ENCODE data around the gene MADCAM1. TPM values are rescaled to one million over a fixed set of nuclear protein-coding genes. Genes with fewer than 3 reads are reported as not detected.
"Not testable (repeated sequence)": the region's sequence is repeated elsewhere in the genome, so short reads cannot be mapped to it uniquely, and the experiment has no call there.

The MADCAM1 gene
- total RNA-seq, 1 donor from 2014 or later: 0.24 TPM

- no peak for ATAC-seq (ENCODE audit: poor library complexity)
- DNase-seq: no peak
- intact Hi-C loops (cut with DNase I): no loop called here
Observed at GRCh38 chr19:463483-464207, 32.6 kb upstream of the MADCAM1 start.

DNA sequence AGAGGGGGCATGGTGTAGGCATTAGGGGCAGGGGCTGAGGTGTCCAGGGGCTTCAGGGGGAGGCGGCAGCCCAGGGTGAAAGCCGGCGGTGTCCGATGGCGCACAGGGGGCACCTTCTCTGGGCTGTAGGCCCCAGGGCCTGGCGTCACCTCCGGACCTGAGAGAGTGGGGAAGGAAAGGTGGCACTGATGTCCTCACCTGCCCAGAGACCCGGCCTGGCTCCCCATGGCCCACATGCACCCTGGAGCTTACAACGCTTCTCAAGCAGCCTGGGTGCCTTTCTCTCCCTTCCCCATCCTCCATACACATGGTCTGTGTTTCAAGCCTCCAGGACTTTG is 32.1 kb upstream of the MADCAM1 start:
- DNase-seq (no peak), ATAC-seq (ENCODE audit: poor library complexity) (no peak)

GRCh38 chr19:465056-465816 is 31.1 kb upstream of the MADCAM1 start:
- no peak for ATAC-seq (ENCODE audit: poor library complexity)
- intact Hi-C loops (cut with DNase I): no loop called here
- no peak for DNase-seq

More for the DNA sequence above, 32.1 kb upstream of the MADCAM1 start:
- intact Hi-C loops (cut with DNase I): no loop called here

GRCh38 chr19:467554-467953 is 28.7 kb upstream of the MADCAM1 start:
- intact Hi-C loops (cut with DNase I): no loop called here
- DNase-seq (no peak), ATAC-seq (ENCODE audit: poor library complexity) (no peak)

DNA sequence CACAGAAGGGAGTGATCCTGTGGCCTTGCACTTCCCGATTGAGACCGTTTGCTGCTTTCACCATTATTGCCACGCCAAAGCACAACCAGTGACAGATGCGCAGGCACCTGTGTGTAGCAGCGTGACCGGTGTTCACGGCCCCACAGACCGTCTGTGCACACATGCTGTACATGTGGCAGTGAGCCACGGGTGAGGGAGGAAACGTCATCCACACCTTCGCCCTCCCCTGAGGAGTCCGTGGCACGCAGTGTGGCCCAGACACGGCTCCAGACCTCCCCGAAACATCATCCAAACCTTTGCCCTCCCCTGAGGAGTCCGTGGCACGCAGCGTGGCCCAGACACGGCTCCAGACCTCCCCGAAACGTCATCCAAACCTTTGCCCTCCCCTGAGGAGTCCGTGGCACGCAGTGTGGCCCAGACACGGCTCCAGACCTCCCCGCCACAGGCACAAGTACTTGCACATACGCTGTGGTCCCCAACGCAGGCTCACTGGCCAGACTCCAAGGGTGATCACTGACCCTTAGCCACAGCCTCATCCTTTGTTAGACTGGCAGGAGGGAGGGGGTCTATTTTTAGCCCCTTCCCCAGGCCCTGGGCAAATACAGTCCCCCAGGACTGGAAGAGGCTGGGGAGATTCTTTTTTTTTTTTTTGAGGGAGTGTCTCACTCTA is 27.6 kb upstream of the MADCAM1 start:
- DNase-seq (no peak), ATAC-seq (ENCODE audit: poor library complexity) (no peak)
- intact Hi-C loops (cut with DNase I): no loop called here

DNA sequence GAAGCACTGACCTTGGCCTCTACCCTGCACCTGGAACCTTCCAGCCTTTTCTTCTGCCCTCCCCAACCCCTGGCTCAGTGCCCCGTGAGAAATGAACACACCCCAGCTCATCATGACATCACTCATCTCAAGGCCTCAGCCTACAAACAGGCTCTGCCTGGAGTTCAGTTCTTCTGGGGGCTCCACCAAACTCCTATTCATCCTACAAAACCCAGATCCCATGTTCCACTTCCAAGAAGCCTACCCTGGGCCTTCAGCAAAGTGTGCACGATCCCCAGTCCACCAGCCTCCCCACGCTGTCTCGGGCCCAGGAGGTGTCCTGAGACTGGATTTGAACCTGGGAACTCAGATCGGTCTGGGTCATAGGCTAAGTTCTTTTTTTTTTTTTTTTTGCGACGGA is 26.5 kb upstream of the MADCAM1 start:
- DNase-seq (no peak), ATAC-seq (ENCODE audit: poor library complexity) (no peak)
- intact Hi-C loops (cut with DNase I): no loop called here

DNA sequence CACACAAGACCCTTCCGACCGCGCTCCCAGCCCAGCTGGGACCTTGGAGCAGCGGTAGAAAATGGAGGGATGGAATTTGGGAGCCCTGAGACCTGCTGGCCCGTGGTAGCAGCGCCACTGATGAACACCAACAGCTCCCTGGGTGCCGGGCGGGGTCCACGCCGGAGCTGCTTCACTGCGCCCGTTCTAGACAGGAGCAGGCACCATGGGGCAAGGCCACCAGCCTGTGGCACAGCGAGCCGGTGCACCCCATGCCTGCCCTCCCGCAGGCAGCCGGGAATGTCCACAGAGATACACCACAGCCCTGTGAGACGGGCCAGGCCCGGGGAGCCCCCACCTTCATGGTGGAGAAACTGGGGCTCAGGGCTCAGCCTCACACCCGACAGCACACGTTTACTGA is 25.6 kb upstream of the MADCAM1 start:
- DNase-seq (no peak), ATAC-seq (ENCODE audit: poor library complexity) (no peak)
- intact Hi-C loops (cut with DNase I): no loop called here

DNA sequence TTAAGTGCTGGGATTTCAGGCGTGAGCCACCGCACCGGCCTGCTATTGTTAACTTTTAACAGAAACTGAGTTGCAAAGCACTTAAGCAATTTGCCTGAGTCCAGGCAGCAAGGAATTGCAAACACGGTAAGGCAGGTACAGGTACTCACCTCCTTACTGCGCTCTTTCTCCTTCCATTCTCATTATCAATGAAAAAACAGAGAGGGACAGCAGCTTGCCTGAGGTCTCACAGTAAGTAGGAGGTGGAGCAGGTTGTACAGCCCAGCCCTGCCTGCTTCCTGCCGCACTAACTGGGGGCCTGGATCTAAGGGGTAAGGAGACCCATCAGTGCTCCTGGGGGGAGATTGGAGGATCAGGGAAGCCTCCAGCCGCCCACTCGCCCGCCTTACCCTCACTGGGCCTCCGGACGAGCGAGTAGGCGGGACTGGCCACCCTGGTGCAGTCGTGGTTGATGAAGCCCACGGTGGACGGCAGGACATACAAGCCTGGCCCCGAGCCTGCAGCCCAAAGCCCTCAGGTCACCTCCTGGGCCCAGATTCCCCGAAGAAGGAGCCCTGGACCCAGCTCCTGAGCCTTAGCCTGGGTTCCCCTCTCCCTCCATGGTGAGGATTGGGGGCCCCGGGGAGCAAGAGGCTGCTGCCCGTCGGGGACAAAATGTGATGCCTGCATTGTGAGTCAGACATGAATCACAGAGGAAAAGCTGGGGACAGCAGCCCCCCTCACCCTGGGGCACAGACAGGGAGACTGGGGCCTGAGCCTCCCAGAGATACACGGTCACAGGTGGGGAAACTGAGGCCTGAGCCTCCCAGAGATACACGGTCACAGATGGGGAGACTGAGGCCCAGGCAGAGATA is 24.1 kb upstream of the MADCAM1 start:
- no peak for DNase-seq
- no peak for ATAC-seq (ENCODE audit: poor library complexity)
- intact Hi-C loops (cut with DNase I): no loop called here

DNA sequence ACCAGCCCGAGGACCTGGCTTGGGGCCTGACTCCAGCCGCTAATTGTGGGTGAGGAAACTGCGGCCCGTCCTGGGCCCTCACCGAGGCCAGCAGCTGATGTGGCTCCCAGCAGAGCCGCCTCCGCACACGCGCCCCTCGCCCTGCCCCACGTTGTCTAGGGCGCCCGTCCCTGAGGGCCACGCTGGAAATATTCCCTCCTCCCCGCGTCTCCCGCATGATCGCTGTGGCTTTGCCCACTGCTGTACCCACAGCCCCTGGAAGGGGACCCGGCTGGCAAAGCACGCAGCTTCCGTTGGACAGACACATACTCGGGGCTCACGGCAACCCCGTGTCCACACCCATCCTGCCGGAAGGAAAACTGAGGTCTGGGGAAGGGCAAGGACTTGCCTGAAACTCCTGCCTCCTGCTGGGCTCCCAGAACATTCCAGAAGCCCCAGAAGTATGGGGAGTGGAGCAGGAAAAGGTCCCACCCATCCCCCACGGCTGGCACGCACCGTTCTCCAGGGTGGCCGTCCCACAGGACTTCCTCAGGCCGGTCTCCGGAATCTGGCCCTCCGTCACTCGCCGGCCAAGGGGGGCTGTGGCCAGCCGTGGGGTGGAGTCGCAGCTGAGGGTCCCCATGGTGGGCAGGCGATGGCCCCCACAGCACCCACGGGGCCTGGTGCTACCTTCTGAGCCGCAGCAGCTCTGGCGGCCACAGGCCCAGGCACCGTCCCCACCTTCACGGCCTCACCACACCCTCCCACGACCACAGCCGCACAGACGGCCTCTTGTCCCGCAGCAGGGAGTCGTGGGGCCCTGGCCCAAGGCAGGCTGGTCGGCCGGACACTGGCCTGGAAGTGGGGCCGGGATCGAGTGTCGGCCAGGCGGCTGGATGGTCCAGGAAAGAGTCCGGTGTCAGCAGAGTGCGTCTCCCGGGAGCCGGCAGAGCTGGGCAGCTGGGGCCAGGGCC is 21.9 kb upstream of the MADCAM1 start:
- ATAC-seq (ENCODE audit: poor library complexity) (peak; percentile 38), DNase-seq (peak; percentile 47)
- intact Hi-C loops (cut with DNase I): no loop called here

DNA sequence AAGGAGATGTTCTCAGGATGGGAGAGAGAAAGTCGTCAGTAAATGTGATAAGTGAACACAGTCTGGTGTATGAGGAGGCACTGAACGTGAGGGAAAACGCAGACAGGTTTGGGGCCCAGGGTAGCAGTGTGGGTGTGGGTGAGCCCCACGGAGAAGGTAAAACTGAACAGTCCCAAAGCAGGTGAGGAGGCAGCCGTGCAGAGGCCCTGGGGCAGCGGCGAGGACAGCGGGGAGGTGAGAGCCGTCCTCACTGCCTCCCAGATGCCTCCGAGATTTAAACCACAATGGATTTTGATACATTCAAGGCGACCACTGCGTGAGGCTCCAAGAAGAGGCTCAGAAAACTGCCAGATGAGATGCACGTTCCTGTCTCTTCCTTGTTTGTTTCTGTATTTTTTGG is 20.9 kb upstream of the MADCAM1 start:
- intact Hi-C loops (cut with DNase I): no loop called here
- no peak for DNase-seq
- ATAC-seq (ENCODE audit: poor library complexity): no peak

DNA sequence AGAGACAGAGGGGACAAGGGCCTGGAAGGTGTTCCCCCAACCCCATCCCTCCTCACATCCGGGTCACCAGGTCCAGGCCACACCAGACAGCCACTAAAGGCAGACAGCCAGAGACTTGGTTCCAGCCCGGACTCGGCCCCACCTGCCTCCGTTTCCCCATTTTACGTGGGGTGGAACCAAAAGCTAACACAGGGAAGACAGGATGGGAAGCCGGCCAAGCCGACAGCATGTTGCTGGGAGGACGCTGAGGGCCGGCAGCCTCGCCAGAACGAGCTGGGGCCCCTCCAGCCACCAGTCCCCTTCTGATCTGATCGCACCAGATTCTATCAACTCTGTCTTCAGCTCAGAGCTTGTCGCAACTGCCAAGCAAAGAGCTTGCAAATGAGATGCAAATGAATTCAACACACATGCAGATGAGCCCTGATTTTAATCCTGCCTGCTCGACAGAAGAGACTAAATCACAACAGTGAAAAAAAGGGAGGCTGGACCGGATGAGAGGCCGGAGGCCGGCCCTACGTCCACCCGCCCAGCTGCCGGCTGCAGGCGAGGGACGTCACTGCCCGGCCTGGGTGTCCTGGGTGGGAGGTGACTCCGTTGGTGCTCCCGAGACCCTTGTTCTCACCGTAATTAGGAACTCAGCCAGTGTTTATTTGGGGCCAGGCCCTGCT is 17.9 kb upstream of the MADCAM1 start:
- intact Hi-C loops (cut with DNase I): no loop called here
- ATAC-seq (ENCODE audit: poor library complexity): no peak
- DNase-seq: peak; percentile 26

DNA sequence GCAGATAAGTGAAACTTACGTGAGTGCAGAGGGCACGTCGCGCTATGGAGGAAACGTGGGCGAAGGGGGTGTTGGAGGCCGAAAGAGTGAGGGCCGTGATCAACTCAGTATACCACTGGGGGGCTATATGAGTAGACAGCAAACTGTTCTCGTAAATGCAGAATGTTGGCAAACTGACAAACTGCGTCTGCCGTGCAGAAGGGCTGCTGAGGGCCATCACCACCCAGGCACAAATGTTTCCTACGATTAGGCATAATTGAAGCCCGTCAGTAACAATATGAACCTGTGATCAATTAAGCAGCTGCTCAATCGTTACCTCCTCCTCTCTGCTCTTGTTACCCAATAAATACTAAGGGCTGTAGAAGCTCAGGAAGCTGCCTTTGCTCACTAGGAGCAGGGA is 17.3 kb upstream of the MADCAM1 start:
- intact Hi-C loops (cut with DNase I): no loop called here
- DNase-seq (peak; percentile 13), ATAC-seq (ENCODE audit: poor library complexity) (no peak)

DNA sequence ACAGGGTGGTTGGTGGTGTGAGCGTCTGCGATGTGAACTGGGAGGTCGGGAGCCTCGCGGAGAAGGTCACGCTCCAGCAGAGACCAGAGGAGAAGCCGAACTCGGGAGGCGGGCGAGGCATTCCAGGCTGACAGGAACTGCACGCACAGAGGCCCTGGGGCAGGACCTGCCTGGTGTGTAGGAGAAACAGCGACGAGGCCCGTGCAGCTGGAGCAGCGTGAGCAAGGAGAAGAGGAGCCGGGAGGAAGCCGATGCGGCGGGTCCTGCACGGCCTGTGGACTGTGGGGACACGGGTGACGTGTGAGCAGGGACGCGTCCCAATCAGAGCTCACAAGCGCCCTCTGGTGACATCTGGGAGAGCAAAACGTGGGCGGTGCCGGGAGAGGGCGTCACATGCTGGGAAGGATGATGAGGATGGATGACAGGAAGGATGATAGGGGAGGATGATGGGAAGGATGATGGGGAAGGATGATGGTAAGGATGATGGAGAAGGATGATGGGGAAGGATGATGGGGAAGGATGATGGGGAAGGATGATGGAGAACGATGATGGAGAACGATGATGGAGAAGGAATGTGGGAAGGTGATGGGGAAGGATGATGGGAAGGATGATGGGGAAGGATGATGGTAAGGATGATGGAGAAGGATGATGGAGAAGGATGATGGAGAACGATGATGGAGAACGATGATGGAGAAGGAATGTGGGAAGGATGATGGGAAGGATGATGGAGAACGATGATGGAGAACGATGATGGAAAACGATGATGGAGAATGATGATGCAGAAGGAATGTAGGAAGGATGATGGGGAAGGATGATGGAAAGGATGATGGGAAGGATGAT is 16.1 kb upstream of the MADCAM1 start:
- DNase-seq (peak; percentile 92), ATAC-seq (ENCODE audit: poor library complexity) (peak; percentile 98)
- intact Hi-C loops (cut with DNase I): loop anchor here (5.0 kb wide), 1 partner anchor 98 kb away; no protein-coding TSS in a partner anchor

DNA sequence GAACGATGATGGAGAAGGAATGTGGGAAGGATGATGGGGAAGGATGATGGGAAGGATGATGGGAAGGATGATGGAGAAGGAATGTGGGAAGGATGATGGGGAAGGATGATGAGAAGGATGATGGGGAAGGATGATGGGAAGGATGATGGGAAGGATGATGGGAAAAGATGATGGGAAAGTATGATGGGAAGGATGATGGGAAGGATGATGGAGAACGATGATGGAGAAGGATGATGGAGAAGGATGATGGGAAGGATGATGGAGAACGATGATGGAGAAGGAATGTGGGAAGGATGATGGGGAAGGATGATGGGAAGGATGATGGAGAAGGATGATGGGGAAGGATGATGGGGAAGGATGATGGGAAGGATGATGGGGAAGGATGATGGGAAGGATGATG is 15.2 kb upstream of the MADCAM1 start:
- ATAC-seq (ENCODE audit: poor library complexity); DNase-seq: not testable (repeated sequence)
- intact Hi-C loops (cut with DNase I): loop anchor here (5.0 kb wide), 1 partner anchor 99 kb away; no protein-coding TSS in a partner anchor

DNA sequence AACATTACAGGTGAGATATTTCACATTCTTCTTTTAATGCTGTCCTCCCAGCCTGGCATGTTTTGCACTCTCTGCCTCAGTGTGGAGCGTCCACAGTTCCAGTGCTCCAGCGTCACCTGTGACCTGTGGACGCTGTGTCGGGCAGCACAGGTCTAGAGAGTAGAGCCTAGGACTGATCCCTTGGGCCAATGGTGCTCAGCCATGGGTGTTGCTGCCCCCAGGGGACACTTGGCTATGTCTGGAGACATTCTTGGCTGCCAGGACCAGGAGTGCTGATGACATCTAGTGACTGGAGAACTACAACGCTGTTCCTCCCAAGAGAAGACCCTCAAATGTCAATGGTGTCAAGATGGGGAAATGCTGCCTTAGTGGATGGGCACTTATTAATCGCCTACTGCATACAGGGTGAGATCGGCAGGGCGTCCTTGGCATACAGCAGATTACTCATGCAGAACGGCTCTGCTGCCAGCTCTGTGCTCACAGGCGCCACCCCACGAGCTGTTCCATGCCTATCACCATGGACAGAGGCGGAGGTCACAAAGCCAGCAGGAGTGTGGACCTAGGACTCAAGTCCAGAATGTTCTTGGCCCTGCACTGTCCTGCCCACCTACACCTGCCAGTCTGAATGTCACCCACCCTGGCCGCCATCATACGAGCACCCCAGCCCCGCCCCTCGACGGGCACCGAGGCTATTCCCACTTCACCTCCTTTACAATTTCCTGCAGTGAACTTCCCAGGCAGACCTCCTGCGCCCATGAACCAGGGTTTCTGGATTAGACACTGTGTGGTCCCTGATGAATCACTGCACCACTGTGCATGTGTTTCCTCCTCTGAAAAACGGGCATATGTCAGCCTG is 13.9 kb upstream of the MADCAM1 start:
- no peak for ATAC-seq (ENCODE audit: poor library complexity)
- peak; percentile 18 for DNase-seq
- intact Hi-C loops (cut with DNase I): loop anchor here (5.0 kb wide), 1 partner anchor 100 kb away; no protein-coding TSS in a partner anchor

Data from Right ventricle myocardium superior (tissue), 1 donor.